Measurements from ENCODE around the gene ZNF527. TPM values are rescaled to one million over a fixed set of nuclear protein-coding genes. Genes with fewer than 3 reads are reported as not detected.
"Not testable (repeated sequence)": the region's sequence is repeated elsewhere in the genome, so short reads cannot be mapped to it uniquely, and the experiment has no call there.

ZNF527 gene
- total RNA-seq, 8 experiments from 2014 or later, result 4.1 to 7.5 (median 6.3) TPM

- H3K4me1 ChIP-seq (replicated peaks in 1 of 2), result no peaks in the 10 kb centered on the region
- H3K27ac ChIP-seq, result no peak overlapping the region
- 80 to 100% (median 94%) methylated on average over 1 to 4 of the region's 4 CpGs; no CpG with 5 or more reads in 2 of the 10 experiments for WGBS, 10 experiments
- in situ Hi-C loops (cut with MboI; ENCODE audit: low pct_unique_long_range_greater_than_20kb in 2 of 9, low sequenced_read_pairs in 9 of 9, unreplicated experiment in 9 of 9), result no loop called here
- H3K4me3 ChIP-seq, result no peak overlapping the region
- no peak for ATAC-seq (replicated peaks in 6 of 8)
These were observed 18.3 kb downstream of the ZNF527 start for GRCh38 chr19:37389234-37389633.

- ATAC-seq (replicated peaks in 6 of 8); H3K27ac ChIP-seq; H3K4me3 ChIP-seq; H3K4me1 ChIP-seq (replicated peaks in 1 of 2); in situ Hi-C loops (cut with MboI; ENCODE audit: low pct_unique_long_range_greater_than_20kb in 2 of 9, low sequenced_read_pairs in 9 of 9, unreplicated experiment in 9 of 9): not testable (repeated sequence)
- 87 to 100% (median 100%) methylated on average over 2 to 5 of the region's 6 CpGs; no CpG with 5 or more reads in 1 of the 10 experiments for WGBS, 10 experiments
These were observed 20.5 kb downstream of the ZNF527 start for GRCh38 chr19:37391399-37391798.

- Histone ChIP-seq H3K27ac (no peak overlapping the region), H3K4me1 (replicated peaks in 1 of 2) (no peaks in the 10 kb centered on the region), H3K4me3 (no peak overlapping the region)
- 29 to 100% (median 68%) methylated on average over 1 of the region's 1 CpG; no CpG with 5 or more reads in 1 of the 10 experiments for WGBS, 10 experiments
- ATAC-seq (replicated peaks in 6 of 8), result no peak
- in situ Hi-C loops (cut with MboI; ENCODE audit: low pct_unique_long_range_greater_than_20kb in 2 of 9, low sequenced_read_pairs in 9 of 9, unreplicated experiment in 9 of 9), result no loop called here
These were observed 30.2 kb downstream of the ZNF527 start for GRCh38 chr19:37401078-37401477.

- ATAC-seq (replicated peaks in 6 of 8), result no peak
- Histone ChIP-seq H3K4me1 (replicated peaks in 1 of 2) (no peaks in the 10 kb centered on the region), H3K27ac (no peak overlapping the region), H3K4me3 (no peak overlapping the region)
- 60 to 100% (median 87%) methylated on average over 1 to 17 of the region's 34 CpGs; no CpG with 5 or more reads in 4 of the 10 experiments for WGBS, 10 experiments
- in situ Hi-C loops (cut with MboI; ENCODE audit: low pct_unique_long_range_greater_than_20kb in 2 of 9, low sequenced_read_pairs in 9 of 9, unreplicated experiment in 9 of 9), result no loop called here
These were observed 32.5 kb downstream of the ZNF527 start for GRCh38 chr19:37403403-37403802.

- ATAC-seq (replicated peaks in 6 of 8); H3K4me3 ChIP-seq; in situ Hi-C loops (cut with MboI; ENCODE audit: low pct_unique_long_range_greater_than_20kb in 2 of 9, low sequenced_read_pairs in 9 of 9, unreplicated experiment in 9 of 9); H3K27ac ChIP-seq; H3K4me1 ChIP-seq (replicated peaks in 1 of 2): not testable (repeated sequence)
- 0 to 83% (median 49%) methylated on average over 1 to 3 of the region's 6 CpGs; no CpG with 5 or more reads in 4 of the 10 experiments for WGBS, 10 experiments
These were observed 35.4 kb downstream of the ZNF527 start for GRCh38 chr19:37406140-37406846.

GRCh38 chr19:37412700-37413099, 41.8 kb downstream of the ZNF527 start:
- Histone ChIP-seq H3K27ac (no peak overlapping the region), H3K4me3 (no peak overlapping the region), H3K4me1 (replicated peaks in 1 of 2) (no peaks in the 10 kb centered on the region)
- in situ Hi-C loops (cut with MboI; ENCODE audit: low pct_unique_long_range_greater_than_20kb in 2 of 9, low sequenced_read_pairs in 9 of 9, unreplicated experiment in 9 of 9), result no loop called here
- no peak for ATAC-seq (replicated peaks in 6 of 8)
- WGBS, 10 experiments, result 64 to 100% (median 89%) methylated on average over 1 to 2 of the region's 2 CpGs; no CpG with 5 or more reads in 2 of the 10 experiments

GRCh38 chr19:37413313-37414084, 42.6 kb downstream of the ZNF527 start:
- WGBS, 10 experiments, result 20 to 100% (median 86%) methylated on average over 1 of the region's 1 CpG; no CpG with 5 or more reads in 1 of the 10 experiments
- Histone ChIP-seq H3K27ac (no peak overlapping the region), H3K4me1 (replicated peaks in 1 of 2) (no peaks in the 10 kb centered on the region), H3K4me3 (no peak overlapping the region)
- in situ Hi-C loops (cut with MboI; ENCODE audit: low pct_unique_long_range_greater_than_20kb in 2 of 9, low sequenced_read_pairs in 9 of 9, unreplicated experiment in 9 of 9), result no loop called here
- ATAC-seq (replicated peaks in 6 of 8), result no peak

Other genes with a start within 250 kb of the ZNF527 start
- gene ZNF585A, start 198.4 kb upstream of the ZNF527 start, total RNA-seq, result 10 to 100 TPM in 3 of 8 experiments, 1 to 10 TPM in 5; 1.1 to 13.9 (median 4.3) TPM
- gene ZNF585B, start 160.6 kb upstream of the ZNF527 start, total RNA-seq, result 10 to 100 TPM in 3 of 8 experiments, 1 to 10 TPM in 5; 1.2 to 19.6 (median 5.7) TPM
- 1 to 10 TPM; 5.0 to 7.1 (median 5.2) TPM for gene ZNF383, start 152.9 kb upstream of the ZNF527 start, total RNA-seq
- gene ZNF569, start 96.3 kb downstream of the ZNF527 start, total RNA-seq, result 10 to 100 TPM in 5 of 8 experiments, 1 to 10 TPM in 3; 2.8 to 12.5 (median 11.3) TPM
- 10 to 100 TPM in 3 of 8 experiments, 1 to 10 TPM in 5; 1.5 to 11.5 (median 9.3) TPM for gene ZNF570, start 98.3 kb downstream of the ZNF527 start, total RNA-seq
- 10 to 100 TPM in 5 of 8 experiments, 1 to 10 TPM in 1, under 1 TPM in 2; 0.87 to 18.0 (median 10.9) TPM for gene ZNF793, start 135.8 kb downstream of the ZNF527 start, total RNA-seq
- 10 to 100 TPM in 1 of 8 experiments, 1 to 10 TPM in 7; 1.4 to 10.2 (median 6.2) TPM for gene ZNF571, start 223.7 kb downstream of the ZNF527 start, total RNA-seq
- 10 to 100 TPM in 4 of 8 experiments, 1 to 10 TPM in 1, under 1 TPM in 3; 0.51 to 16.9 (median 8.0) TPM for gene ZNF540, start 223.8 kb downstream of the ZNF527 start, total RNA-seq